ENCODE results near the gene PPP1R1B.

Gene PPP1R1B

GRCh38 chr17:39655105-39655504 lies 28.4 kb downstream of the PPP1R1B start:
- TF ChIP-seq CTCF (IDR thresholded peaks at IDR 0.05; ENCODE audit: borderline replicate concordance, insufficient read depth, low read depth, low read length) = no peak

GRCh38 chr17:39658346-39658745 lies 31.6 kb downstream of the PPP1R1B start:
- TF ChIP-seq CTCF (IDR thresholded peaks at IDR 0.05; ENCODE audit: borderline replicate concordance, insufficient read depth, low read depth, low read length) = no peak
- H3K4me3 ChIP-seq (ENCODE audit: low read depth, low read length) = no peak overlapping the region

More at GRCh38 chr17:39655105-39655504, 28.4 kb downstream of the PPP1R1B start:
- H3K4me3 ChIP-seq (ENCODE audit: low read depth, low read length) = no peak overlapping the region

GRCh38 chr17:39658760-39659159 lies 32.0 kb downstream of the PPP1R1B start:
- H3K4me3 ChIP-seq (ENCODE audit: low read depth, low read length) = no peak overlapping the region
- no peak for TF ChIP-seq CTCF (IDR thresholded peaks at IDR 0.05; ENCODE audit: borderline replicate concordance, insufficient read depth, low read depth, low read length)

- TF ChIP-seq CTCF (IDR thresholded peaks at IDR 0.05; ENCODE audit: borderline replicate concordance, insufficient read depth, low read depth, low read length) = no peak
- no peak overlapping the region for H3K4me3 ChIP-seq (ENCODE audit: low read depth, low read length)
Measured at GRCh38 chr17:39659279-39660010, 32.7 kb downstream of the PPP1R1B start.

- no peak for TF ChIP-seq CTCF (IDR thresholded peaks at IDR 0.05; ENCODE audit: borderline replicate concordance, insufficient read depth, low read depth, low read length)
- no peak overlapping the region for H3K4me3 ChIP-seq (ENCODE audit: low read depth, low read length)
Measured at GRCh38 chr17:39660011-39660360, 33.2 kb downstream of the PPP1R1B start.

- no peak overlapping the region for H3K4me3 ChIP-seq (ENCODE audit: low read depth, low read length)
- TF ChIP-seq CTCF (IDR thresholded peaks at IDR 0.05; ENCODE audit: borderline replicate concordance, insufficient read depth, low read depth, low read length) = no peak
Measured at GRCh38 chr17:39660397-39661385, 33.9 kb downstream of the PPP1R1B start.

Data from GM12875 (cell line).